Endodermal cell (in vitro differentiated cells): ENCODE data around the gene LINC00305. TPM values are rescaled to one million over a fixed set of nuclear protein-coding genes. Genes with fewer than 3 reads are reported as not detected.
A peak's percentile ranks its signal among the peaks of the same experiment; 100 is the strongest.

Experiments used
- DNase-seq: peaks from one replicate; pipeline ENCODE4 v3.0.0-alpha.2; 2017
- H3K27ac ChIP-seq: 2 replicates; pipeline ENCODE4 v1.5.1; 2013; ENCODE audit warnings: mild to moderate bottlenecking, low read depth, low read length, moderate library complexity
- H3K27me3 ChIP-seq: 2 replicates; pipeline ENCODE4 v1.6.1; 2013; ENCODE audit warnings: mild to moderate bottlenecking, low read length, moderate library complexity; ENCODE audit not compliant: insufficient read depth, control insufficient read depth, poor library complexity, severe bottlenecking
- H3K36me3 ChIP-seq: 2 replicates; pipeline ENCODE4 v1.7.0; 2013; ENCODE audit warnings: mild to moderate bottlenecking, low read length, moderate library complexity; ENCODE audit not compliant: control insufficient read depth, insufficient read depth
- H3K4me1 ChIP-seq: one replicate; pipeline ENCODE4 v1.7.0; 2013; ENCODE audit warnings: low read length; ENCODE audit not compliant: control insufficient read depth, insufficient read depth
- H3K4me3 ChIP-seq: 2 replicates; pipeline ENCODE4 v1.5.1; 2013; ENCODE audit warnings: mild to moderate bottlenecking, low read length, moderate library complexity
- H3K9ac ChIP-seq: 2 replicates; pipeline ENCODE4 v1.6.1; 2013; ENCODE audit warnings: mild to moderate bottlenecking, low read length, moderate library complexity; ENCODE audit not compliant: poor library complexity, severe bottlenecking; ENCODE audit errors: extremely low read depth
- H3K9me3 ChIP-seq: 2 replicates; pipeline ENCODE4 v1.6.1; 2013; ENCODE audit warnings: mild to moderate bottlenecking, low read length, moderate library complexity; ENCODE audit not compliant: control insufficient read depth
- H3K27ac Mint-ChIP-seq: 2 replicates; pipeline ENCODE4 v1.8.0; 2020; ENCODE audit warnings: mixed read lengths
- H3K27me3 Mint-ChIP-seq: 2 replicates; pipeline ENCODE4 v1.8.0; 2021; ENCODE audit warnings: mild to moderate bottlenecking, mixed read lengths; ENCODE audit not compliant: insufficient read depth
- H3K36me3 Mint-ChIP-seq: 2 replicates; pipeline ENCODE4 v1.8.0; 2020; ENCODE audit warnings: low read depth, mixed read lengths
- H3K4me1 Mint-ChIP-seq: 2 replicates; pipeline ENCODE4 v1.8.0; 2020; ENCODE audit warnings: mixed read lengths
- H3K4me3 Mint-ChIP-seq: 2 replicates; pipeline ENCODE4 v1.8.0; 2020; ENCODE audit warnings: mild to moderate bottlenecking, moderate library complexity, mixed read lengths
- H3K9me3 Mint-ChIP-seq: 2 replicates; pipeline ENCODE4 v1.8.0; 2020; ENCODE audit warnings: mild to moderate bottlenecking, mixed read lengths
- CTCF ChIP-seq: fragments of 200-600 bp; sonication (generic); conservative IDR thresholded peaks from 2 replicates; pipeline ENCODE4 v1.5.0; 2021; ENCODE audit warnings: antibody characterized with exemption, mild to moderate bottlenecking
- whole genome bisulfite sequencing, 2 experiments: methylation state at CpG; one replicate each; pipeline versions ENCODE4 v1.1.5 to v1.1.7; 2013; ENCODE audit warnings: missing lambda C conversion rate in 2 of 2, mixed read lengths in 1 of 2; ENCODE audit not compliant: insufficient coverage in 1 of 2, insufficient read length in 1 of 2; 5-methylcytosine and 5-hydroxymethylcytosine counted together
- total RNA-seq, 2 donors: library from RNA; stranded (reverse); fragmentation: NEBNext Ultra II Directional in 1 of 2; extraction: Animal tissue kit (Norgen Biotek cat#: 25700) in 1 of 2; gene quantifications; 2 replicates in 1 of 2; 3 replicates in 1 of 2; pipeline ENCODE4 v1.2.1, GENCODE V29; 2021

LINC00305 gene
- total RNA-seq, 2 donors from 2014 or later: not detected

GRCh38 chr18:64137914-64138313 is 11.0 kb downstream of the LINC00305 start:
- peaks cover 5% of the 10 kb centered on the region for H3K4me1 ChIP-seq
- H3K27me3 ChIP-seq: no peaks in the 10 kb centered on the region
- H3K4me1 Mint-ChIP-seq: peaks cover 39% of the 10 kb centered on the region
- H3K36me3 Mint-ChIP-seq: no peaks in the 10 kb centered on the region
- H3K27ac ChIP-seq: no peak overlapping the region
- no peaks in the 10 kb centered on the region for H3K9me3 ChIP-seq
- H3K36me3 ChIP-seq: no peaks in the 10 kb centered on the region
- TF ChIP-seq CTCF: no peak
- no peak overlapping the region for H3K9ac ChIP-seq
- no peak overlapping the region for H3K4me3 ChIP-seq
- H3K4me3 Mint-ChIP-seq: no peak overlapping the region
- DNase-seq: no peak
- WGBS, 2 experiments: no CpG with 5 or more reads among the region's 1 CpG
- H3K9me3 Mint-ChIP-seq: peaks cover 3% of the 10 kb centered on the region
- no peaks in the 10 kb centered on the region for H3K27me3 Mint-ChIP-seq
- no peak overlapping the region for H3K27ac Mint-ChIP-seq

DNA sequence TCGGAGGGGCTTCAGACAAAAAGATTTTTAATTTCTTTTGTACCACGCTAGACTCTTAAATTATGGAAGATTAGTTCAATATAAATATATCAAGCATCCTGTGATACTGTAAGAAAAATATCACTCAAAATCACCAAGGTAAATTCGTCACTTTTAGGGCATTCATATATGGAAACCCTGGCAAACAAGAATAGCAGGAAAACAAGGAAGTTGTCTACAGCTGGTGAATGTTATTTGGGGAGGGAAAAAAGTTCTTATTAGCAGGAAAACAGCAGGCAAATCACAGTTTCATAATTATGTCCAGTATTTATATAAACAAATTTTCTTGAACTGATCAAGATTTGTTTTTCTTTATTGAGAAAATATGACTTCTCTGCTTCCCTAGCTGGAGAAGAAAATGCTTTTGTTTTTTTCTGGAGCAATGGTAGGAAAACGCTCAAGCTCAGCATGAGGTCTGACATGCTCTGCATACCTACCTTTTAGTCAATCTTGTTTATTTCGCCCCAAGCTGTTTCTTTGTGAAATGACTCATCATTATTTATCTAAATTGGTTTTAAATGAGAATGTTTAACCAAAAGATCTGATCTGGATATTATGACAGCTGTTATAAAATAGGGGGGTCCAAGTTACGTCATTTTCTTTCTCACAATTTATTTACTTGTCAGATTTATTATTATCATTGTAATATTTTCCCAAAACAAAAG is 14.7 kb downstream of the LINC00305 start:
- Histone ChIP-seq H3K9me3 (no peaks in the 10 kb centered on the region), H3K27ac (no peak overlapping the region), H3K36me3 (no peaks in the 10 kb centered on the region), H3K4me3 (no peak overlapping the region), H3K27me3 (no peaks in the 10 kb centered on the region), H3K4me1 (peaks cover 5% of the 10 kb centered on the region), H3K9ac (no peak overlapping the region)
- TF ChIP-seq CTCF: no peak
- Mint-ChIP-seq H3K27me3 (no peaks in the 10 kb centered on the region), H3K36me3 (no peaks in the 10 kb centered on the region), H3K4me3 (no peak overlapping the region), H3K9me3 (peaks cover 3% of the 10 kb centered on the region), H3K27ac (peak overlapping the region; percentile 92), H3K4me1 (peaks cover 37% of the 10 kb centered on the region)
- WGBS, 2 experiments: 19% methylated on average over 3 of the region's 6 CpGs; no CpG with 5 or more reads in 1 of the 2 experiments
- no peak for DNase-seq

DNA sequence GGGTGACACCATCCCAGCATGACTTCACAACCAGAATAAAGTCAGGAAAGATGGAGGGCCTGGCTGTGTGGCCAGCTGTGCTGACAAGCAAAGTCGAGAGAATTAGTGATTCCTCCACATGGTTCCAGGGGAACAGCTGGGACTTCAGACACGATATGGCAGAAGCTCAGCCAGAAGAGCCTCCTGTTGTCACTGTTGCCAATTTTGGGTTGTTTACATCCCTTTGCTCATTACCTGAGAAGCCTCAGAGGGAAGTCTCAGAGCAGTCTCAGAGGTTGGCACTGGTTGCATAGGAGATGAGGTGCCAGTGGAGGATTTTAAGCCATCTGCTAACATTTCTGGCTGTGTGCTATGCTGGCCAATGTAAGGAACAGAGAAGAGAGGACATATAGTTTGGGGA is 16.0 kb downstream of the LINC00305 start:
- H3K4me3 ChIP-seq: no peak overlapping the region
- Mint-ChIP-seq H3K27ac (peak overlapping the region; percentile 19), H3K4me1 (peaks cover 24% of the 10 kb centered on the region), H3K9me3 (peaks cover 3% of the 10 kb centered on the region), H3K4me3 (no peak overlapping the region), H3K27me3 (no peaks in the 10 kb centered on the region), H3K36me3 (no peaks in the 10 kb centered on the region)
- H3K36me3 ChIP-seq: no peaks in the 10 kb centered on the region
- H3K27ac ChIP-seq: no peak overlapping the region
- H3K9ac ChIP-seq: no peak overlapping the region
- no peak for DNase-seq
- peaks cover 5% of the 10 kb centered on the region for H3K4me1 ChIP-seq
- WGBS, 2 experiments: 88 to 97% methylated on average over 2 of the region's 2 CpGs
- no peak for TF ChIP-seq CTCF
- no peaks in the 10 kb centered on the region for H3K9me3 ChIP-seq
- H3K27me3 ChIP-seq: no peaks in the 10 kb centered on the region
